ENCODE data around the gene VAMP5. TPM values are rescaled to one million over a fixed set of nuclear protein-coding genes. Genes with fewer than 3 reads are reported as not detected.
A peak's percentile ranks its signal among the peaks of the same experiment; 100 is the strongest.

Gene VAMP5
- total and polyA plus RNA-seq, 9 of the 15 experiments (the other 6 are each of a cell fraction or from before 2014, with no cell fraction given) = 0.54 to 1.9 (median 1.5) TPM; not detected in 2

- TF ChIP-seq, protein P1, sequence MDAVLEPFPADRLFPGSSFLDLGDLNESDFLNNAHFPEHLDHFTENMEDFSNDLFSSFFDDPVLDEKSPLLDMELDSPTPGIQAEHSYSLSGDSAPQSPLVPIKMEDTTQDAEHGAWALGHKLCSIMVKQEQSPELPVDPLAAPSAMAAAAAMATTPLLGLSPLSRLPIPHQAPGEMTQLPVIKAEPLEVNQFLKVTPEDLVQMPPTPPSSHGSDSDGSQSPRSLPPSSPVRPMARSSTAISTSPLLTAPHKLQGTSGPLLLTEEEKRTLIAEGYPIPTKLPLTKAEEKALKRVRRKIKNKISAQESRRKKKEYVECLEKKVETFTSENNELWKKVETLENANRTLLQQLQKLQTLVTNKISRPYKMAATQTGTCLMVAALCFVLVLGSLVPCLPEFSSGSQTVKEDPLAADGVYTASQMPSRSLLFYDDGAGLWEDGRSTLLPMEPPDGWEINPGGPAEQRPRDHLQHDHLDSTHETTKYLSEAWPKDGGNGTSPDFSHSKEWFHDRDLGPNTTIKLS (IDR thresholded peaks at IDR 0.05; ENCODE audit: borderline replicate concordance, low read depth) = peak; percentile 89
- TF ChIP-seq MCM7 (IDR thresholded peaks at IDR 0.05) = no peak
- TF ChIP-seq FUS (optimal IDR thresholded peaks at IDR 0.05; ENCODE audit: low read depth, low read length) = peak; percentile 90
- peak; percentile 96 for TF ChIP-seq HCFC1 (IDR thresholded peaks at IDR 0.05; ENCODE audit: low read depth, low read length)
- TF ChIP-seq DDX20 (tag; IDR thresholded peaks at IDR 0.05; ENCODE audit: low read depth) = no peak
- TF ChIP-seq XRCC3 (IDR thresholded peaks at IDR 0.05) = no peak
- no peak for TF ChIP-seq ZNF507 (tag; conservative IDR thresholded peaks at IDR 0.05)
- no peak for TF ChIP-seq ZNF175 (CRISPR knock-in tag; IDR thresholded peaks at IDR 0.05; ENCODE audit: low read depth)
- TF ChIP-seq YBX1 (IDR thresholded peaks at IDR 0.05) = no peak
- TF ChIP-seq KLF10 (CRISPR knock-in tag; IDR thresholded peaks at IDR 0.05) = no peak
- no peak for TF ChIP-seq ZNF444 (CRISPR knock-in tag; IDR thresholded peaks at IDR 0.05)
- no peak for TF ChIP-seq ZNF445 (CRISPR knock-in tag; IDR thresholded peaks at IDR 0.05; ENCODE audit: low read depth)
- no peak for TF ChIP-seq MED1 (CRISPR knock-in tag; IDR thresholded peaks at IDR 0.05; ENCODE audit: borderline replicate concordance)
- TF ChIP-seq ZNF263 (CRISPR knock-in tag; IDR thresholded peaks at IDR 0.05; ENCODE audit: borderline replicate concordance) = no peak
- TF ChIP-seq NFIX (CRISPR knock-in tag; IDR thresholded peaks at IDR 0.05; ENCODE audit: low read depth) = no peak
- TF ChIP-seq, protein P2, sequence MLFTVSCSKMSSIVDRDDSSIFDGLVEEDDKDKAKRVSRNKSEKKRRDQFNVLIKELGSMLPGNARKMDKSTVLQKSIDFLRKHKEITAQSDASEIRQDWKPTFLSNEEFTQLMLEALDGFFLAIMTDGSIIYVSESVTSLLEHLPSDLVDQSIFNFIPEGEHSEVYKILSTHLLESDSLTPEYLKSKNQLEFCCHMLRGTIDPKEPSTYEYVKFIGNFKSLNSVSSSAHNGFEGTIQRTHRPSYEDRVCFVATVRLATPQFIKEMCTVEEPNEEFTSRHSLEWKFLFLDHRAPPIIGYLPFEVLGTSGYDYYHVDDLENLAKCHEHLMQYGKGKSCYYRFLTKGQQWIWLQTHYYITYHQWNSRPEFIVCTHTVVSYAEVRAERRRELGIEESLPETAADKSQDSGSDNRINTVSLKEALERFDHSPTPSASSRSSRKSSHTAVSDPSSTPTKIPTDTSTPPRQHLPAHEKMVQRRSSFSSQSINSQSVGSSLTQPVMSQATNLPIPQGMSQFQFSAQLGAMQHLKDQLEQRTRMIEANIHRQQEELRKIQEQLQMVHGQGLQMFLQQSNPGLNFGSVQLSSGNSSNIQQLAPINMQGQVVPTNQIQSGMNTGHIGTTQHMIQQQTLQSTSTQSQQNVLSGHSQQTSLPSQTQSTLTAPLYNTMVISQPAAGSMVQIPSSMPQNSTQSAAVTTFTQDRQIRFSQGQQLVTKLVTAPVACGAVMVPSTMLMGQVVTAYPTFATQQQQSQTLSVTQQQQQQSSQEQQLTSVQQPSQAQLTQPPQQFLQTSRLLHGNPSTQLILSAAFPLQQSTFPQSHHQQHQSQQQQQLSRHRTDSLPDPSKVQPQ (CRISPR knock-in tag; IDR thresholded peaks at IDR 0.05; ENCODE audit: borderline replicate concordance) = no peak
- no peak for TF ChIP-seq SLC30A9 (CRISPR knock-in tag; IDR thresholded peaks at IDR 0.05)
- no peak for TF ChIP-seq ARID1B (IDR thresholded peaks at IDR 0.05)
- TF ChIP-seq ZBTB33 (CRISPR knock-in tag; IDR thresholded peaks at IDR 0.05) = no peak
- TF ChIP-seq GTF2F1 (IDR thresholded peaks at IDR 0.05; ENCODE audit: low read depth, low read length) = no peak
- 0 out of 2 replicates have a peak, but pooled peaks have one; percentile 17 for TF ChIP-seq NCOR1 (IDR thresholded peaks at IDR 0.05)
- TF ChIP-seq, protein P3, sequence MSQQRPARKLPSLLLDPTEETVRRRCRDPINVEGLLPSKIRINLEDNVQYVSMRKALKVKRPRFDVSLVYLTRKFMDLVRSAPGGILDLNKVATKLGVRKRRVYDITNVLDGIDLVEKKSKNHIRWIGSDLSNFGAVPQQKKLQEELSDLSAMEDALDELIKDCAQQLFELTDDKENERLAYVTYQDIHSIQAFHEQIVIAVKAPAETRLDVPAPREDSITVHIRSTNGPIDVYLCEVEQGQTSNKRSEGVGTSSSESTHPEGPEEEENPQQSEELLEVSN (IDR thresholded peaks at IDR 0.05; ENCODE audit: borderline replicate concordance in 1 of 2, extremely low read depth in 1 of 2, insufficient read depth in 1 of 2, insufficient read length in 1 of 2, low read depth in 1 of 2, low read length in 1 of 2, poor library complexity in 1 of 2, severe bottlenecking in 1 of 2) = peak; percentile 17 to 39
These were observed 18.4 kb downstream of the VAMP5 start, which contains the start of gene TMEM150A (continued) for GRCh38 chr2:85602476-85603234.

Data from K562 (cell line).